GM18907 (cell line): ENCODE data around the gene RGS9.
"Not testable (repeated sequence)": the region's sequence is repeated elsewhere in the genome, so short reads cannot be mapped to it uniquely, and the experiment has no call there.

Experiments used
- ATAC-seq: cut with Tn5 transposase; IDR thresholded peaks from one replicate; pipeline ENCODE4 v1.9.1; 2021; ENCODE audit warnings: mild to moderate bottlenecking, moderate library complexity; ENCODE audit not compliant: unreplicated experiment

Gene RGS9

DNA sequence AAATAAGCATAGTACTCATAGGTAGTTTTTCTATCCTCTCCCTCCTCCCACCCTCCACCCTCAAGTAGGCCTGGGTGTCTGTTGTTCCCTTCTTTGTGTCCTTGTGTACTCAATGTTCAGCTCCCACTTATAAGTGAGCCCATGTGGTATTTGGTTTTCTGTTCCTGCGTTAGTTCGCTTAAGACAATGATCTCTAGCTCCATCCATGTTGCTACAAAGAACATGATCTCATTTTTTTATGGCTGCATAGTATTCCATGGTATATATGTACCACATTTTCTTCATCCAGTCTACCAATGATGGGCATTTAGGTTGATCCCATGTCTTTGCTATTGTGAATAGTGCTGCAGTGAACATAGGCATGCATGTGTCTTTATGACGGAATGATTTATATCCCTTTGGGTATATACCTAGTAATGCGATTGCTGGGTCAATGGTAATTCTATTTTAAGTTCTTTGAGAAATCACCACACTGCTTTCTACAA is 43.6 kb downstream of the RGS9 start:
- ATAC-seq: not testable (repeated sequence)

DNA sequence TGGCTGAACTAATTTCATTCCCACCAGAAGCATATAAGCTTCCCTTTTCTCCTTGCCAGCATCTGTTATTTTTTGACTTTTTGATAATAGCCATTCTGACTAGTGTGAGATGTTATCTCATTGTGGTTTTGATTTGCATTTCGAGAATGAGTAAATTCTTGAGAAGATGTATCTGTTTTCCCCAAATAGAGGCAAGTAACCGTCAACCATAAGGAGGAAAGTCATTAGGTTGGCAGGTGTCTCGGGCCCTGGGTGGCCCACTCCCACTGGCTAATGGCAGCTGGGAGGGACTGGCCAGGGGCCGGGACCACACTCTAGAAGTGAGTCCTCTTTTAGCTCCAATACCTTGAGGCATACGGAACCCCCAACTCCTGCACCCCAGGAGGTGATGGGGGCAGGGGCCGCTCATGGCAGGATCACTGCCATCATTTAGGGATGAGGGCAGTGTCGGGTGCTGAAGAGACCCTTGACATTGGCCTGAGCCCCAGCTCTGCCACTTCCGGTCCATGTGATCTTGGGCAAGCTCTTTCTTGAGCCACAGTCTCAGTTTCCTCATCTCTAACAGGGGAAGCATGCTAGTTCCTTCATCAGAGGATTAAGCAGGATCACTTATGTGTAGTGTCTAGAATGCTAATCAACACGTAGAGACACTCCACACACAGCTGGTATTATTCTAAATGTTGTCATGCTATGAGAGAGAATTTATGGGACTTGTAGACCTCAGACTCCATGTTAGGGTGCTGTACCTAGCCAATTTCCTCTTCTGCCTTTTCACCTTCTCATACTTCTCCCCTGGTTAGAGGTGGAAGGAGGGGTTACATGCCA is 44.3 kb downstream of the RGS9 start:
- peak; percentile 73 for ATAC-seq

DNA sequence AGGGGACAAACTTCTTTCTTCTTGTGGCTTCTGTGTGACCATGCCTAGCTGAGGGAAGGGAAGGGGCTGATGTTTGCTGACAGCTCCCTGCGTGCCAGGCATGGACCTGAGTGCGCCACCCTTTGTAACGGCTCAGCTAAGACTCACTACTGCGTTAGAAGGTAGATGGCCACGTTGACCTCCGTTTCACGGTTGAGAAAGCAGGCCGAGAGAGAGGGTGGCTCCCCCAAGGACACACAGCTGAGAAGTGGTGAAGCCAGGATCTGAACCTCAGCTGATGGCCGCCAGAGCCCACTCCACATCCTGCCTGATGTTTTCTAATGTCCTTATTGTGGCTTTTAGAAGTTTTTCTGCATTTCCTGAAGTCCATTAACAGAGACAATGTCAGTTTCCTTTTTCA is 45.1 kb downstream of the RGS9 start:
- peak; percentile 27 for ATAC-seq

DNA sequence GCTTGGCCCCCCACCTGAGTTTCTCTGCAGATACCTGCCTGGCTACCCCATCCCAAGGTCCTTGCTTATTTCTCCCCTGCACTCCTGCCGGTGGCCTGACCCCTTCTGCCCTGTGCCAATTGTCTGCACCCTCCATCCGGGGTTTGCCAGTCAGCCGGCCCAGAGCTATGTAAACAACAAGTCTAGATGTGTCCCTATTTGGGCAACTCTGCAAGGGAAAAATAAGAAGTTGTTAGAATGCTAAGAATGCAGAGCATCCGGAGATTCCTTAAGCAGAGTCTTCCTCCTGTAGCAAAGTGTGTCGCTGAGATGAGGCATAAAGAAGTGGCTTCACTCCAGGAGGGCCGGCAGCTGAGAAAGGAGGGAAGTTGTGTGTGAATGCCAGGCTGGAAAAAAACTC is 46.6 kb downstream of the RGS9 start:
- ATAC-seq: no peak

DNA sequence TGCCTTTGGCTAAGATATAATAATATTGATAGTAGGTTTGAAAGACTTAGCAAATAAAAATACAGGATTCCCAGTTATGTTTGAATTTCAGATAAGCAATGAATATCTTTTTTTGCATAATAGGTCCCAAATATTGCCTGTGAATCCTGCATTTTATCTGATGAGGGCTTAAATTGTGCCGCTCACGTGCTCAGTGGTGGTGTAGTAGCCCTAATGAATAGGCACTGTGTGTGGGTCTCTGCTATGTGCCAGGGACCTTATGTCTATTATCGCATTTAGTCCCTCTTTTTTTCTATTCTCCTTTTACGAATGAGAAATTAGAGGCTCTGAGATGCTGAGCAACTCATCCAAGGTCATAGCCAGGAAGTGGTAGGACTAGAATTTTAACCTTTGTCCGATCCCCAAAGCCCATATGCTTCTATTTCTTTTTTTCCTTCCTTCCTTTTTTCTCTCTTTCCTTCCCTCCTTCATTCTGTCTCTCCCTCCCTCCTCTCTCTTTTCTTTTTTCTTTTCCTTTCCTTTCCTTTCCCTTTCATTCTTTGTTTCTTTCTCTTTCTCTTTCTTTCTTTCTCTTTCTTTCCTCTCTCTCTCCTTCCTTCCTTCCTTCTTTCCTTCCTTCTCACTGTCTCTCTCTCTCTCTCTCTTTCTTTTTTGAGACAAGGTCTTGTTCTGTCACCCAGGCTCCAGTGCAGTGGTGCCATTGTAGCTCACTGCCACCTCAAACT is 47.2 kb downstream of the RGS9 start:
- no peak for ATAC-seq

DNA sequence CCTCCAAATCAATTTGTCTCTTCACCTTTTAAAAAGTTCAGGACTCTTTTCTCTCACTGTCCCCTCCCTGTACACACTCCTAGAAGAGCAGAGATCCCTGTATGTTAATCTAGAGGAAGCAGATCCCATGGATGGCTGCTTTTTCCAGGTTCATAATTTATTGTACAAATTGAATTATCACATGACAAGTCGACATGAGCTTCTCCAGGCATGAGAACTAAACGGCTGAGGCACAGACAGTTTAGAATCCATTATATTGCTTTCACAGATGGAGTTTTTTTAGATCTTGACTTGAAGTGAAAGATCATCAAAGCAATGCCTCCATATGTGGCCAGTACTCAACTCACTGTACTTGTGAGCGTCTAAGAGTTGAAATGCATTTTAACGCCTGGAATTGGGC is 47.9 kb downstream of the RGS9 start:
- no peak for ATAC-seq

DNA sequence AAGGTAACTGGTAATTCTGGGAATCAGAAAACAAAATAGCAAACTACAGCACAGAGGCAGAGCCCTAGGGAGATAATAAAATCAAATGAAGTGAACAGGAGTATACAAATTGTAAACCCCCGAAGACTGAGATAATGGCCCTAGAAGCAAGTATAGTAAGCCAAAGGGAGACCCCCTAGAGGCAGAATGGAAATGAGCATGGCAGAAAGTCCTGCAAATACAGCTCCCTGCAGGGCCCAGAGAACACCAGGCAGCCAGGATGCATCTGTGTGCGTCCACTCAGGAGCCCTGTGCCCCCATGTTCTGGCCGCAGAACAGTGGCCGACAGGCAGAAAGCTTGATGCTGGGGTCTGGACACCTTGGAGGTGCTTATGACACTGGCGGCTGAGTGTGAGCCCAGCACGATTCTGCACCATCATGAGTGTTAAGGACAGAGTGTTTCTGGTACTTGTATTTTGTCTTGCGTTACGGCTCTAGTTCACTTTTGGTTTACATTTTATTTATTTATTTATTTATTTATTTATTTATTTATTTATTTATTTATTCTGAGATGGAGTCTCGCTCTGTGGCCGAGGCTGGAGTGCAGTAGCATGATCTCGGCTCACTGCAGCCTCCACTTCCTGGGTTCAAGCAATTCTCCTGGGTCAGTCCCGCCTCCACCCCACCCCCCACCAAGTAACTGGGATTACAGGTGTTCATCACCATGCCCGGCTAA is 48.7 kb downstream of the RGS9 start:
- no peak for ATAC-seq

DNA sequence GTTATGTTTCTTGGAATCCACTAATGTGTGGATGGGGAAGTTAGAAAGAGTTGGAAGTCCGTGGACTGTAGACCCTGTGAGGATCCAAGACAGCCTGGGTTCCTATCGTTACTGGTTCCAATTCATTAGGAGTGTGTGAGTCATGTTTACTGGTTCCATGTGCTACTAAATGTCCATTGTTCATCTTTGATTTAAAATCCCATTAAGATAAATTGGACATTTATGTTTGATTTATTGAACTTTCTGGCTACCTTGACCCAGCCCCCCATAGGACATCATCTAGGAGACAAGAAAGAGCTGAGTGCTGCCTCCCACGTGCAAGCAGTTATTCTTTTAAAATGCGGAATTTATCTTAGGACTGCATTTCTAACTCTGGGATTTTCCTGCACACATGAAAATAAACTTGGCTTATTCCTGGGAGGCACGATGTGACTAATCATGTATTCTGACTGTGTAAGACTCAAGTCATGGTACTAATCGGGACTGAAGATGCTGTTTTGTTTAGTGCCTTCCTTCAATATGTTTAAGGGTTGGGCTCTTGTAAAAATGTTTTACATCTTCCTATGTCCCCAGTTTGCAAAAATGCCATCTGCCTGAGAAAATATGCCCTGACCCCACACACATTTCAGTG is 53.4 kb downstream of the RGS9 start:
- no peak for ATAC-seq

DNA sequence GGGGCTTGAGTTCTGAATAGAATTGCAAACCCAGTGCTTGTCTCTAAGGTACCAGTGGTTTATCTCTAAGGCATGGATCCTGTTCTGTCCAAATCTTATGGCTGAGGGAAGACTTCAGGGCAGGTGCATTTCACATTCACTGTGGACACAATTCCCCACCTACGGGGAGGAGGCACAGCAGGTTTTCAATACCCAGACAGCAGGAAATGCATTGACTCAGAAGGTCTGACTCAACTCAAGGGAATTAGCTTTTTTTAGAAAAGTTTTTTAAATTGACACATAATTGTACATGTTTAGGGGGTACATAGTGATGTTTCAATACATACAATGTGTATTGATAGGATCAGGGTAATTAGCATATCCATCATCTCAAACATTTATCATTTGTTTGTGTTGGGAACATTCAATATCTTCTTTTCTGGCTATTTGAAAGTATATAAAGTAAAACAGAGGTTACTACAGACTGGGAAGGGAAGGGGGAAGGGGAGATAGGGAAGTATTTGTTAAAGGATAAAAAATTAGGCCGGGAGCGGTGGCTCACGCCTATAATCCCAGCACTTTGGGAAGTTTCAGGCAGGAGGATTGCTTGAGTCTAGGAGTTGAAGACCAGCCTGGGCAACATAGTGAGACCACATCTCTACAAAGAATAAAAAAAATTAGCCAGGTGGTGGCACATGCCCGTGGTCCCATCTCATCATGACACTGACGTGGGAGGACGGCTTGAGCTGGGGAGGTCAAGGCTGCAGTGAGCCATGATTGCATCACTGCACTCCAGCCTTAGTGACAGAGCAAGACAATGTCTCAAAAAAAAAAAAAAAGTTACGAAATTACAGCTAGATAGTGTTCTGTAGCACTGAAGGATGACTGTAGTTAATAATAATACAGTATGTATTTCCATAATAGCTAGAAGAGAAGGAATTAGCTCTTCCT is 54.9 kb downstream of the RGS9 start:
- no peak for ATAC-seq

DNA sequence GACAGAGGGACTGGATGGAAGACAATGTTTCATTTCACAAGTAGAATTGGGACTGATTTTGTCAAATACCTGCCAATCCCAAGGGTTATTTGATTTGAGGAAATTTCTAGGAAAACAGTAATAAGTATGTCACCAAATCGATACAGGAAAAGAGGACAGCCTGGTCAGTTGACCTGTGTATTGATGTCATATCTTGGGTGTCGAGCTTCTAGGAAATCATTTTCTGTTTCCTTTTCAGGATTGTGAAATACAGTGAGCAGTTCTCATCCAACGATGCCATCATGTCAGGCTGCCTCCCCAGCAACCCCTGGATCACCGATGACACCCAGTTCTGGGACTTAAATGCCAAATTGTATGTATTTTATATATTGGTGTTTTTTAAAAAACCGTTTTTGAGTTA is 56.1 kb downstream of the RGS9 start:
- no peak for ATAC-seq

DNA sequence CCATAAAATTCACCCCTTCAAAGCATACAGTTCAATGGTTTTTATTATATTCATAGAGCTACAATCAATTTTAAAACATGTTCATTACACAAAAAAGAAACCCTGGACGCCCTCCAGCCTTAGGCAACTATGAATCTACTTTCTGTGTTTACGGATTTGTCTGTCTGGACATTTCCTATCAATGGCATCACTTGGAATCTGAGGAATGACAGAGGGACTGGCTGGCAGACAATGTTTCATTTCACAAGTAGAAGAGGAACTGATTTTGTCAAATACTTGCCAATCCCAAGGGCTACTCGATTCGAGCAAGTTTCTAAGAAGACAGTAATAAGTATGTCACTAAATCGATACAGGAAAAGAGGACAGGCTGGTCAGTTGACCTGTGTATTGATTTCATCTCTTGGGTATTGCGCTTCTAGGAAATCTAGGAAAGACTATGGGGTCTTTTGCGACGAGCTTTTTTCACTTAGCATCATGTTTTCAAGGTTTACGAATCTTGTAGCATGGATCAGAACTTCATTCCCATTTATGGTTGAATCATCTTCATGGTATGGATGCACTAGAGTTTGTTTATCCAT is 56.6 kb downstream of the RGS9 start:
- ATAC-seq: no peak

DNA sequence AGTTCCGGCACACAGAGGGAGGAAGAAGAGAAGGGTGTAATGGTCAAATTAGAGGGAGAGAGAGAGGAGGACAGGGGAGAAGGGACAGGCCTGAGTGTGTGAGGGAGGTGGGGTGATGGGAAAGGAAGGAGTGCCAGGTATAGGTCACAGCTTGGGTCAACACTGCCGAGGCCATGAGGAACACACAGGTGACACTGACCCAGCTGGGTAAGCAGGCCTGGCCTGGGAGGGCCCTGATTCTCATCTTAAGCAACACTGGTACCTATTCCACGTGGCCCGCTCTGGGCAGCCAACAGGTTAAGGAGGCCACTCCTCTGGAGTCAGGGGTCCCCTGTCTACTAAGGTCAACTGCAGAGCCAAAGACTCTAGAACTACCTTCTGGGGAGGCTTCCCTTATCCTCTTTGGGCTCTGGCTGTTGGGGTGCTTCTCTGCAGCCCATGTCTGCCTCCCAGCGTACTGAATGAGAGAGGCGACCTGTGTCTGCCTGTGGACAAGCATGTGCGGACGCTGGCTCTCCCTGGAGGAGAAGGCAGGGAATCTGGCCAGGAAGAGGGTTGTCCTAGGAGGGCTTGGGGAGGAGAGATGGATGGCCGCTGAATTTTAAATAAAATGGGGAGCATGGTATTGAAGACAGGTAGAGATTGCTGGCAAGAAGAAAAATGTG is 57.6 kb downstream of the RGS9 start:
- ATAC-seq: no peak

DNA sequence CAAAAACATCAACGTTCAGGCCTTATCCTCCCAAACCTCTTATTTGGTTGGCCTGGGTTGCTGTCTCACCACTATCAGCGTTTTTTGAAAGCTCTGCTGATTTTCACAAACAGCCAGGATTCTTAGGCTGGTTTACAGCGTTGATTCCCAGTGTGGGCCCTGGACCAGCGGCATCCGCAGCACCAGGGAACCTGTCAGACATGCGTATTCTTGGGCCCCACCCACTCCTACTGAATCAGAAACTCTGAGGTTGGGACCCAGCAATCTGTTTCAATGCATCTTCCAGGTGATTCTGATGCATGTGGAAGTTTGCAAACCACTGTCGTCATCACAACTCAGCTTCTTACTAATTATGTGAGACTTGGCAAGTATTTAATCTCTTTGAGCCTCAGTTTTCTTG is 58.5 kb downstream of the RGS9 start:
- ATAC-seq: no peak

DNA sequence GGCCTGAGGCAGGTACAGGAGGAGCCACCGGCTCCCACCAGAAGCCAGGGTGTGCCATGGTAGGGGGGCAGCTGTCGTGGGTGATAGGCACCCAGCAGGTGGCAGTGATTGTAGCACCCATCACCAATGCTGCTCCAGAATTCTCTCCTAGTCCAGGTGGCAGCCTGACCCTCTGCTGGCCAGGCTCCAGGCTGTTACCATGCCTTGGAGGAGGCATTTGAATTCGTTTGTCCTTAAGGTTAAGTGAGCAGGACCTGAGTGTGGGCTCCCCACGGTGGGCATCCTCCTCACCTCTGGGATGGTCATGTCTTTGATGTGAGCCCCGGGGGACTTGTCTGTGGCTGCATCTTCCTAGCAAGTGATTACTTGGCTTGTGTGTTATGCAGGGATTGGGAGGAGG is 59.4 kb downstream of the RGS9 start:
- ATAC-seq: no peak

DNA sequence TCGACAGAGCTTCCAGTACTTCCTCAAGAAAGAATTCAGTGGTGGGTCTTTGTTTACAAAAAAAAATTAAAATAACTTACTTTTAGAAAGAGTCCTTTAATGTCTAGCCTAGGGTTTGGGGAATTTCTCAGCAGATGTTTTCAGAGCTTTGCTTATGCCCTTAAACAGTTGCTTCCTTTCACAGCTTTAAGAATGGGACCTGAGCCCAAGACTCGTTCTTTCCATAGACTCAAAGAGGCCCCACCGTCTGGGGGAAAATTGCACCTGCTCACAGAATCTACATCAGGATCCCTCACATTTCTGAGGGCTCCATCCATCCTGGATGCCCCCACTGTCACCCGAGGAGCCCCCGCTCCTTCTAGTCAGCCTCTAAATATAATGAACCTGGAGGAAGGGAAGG is 60.0 kb downstream of the RGS9 start:
- ATAC-seq: no peak

DNA sequence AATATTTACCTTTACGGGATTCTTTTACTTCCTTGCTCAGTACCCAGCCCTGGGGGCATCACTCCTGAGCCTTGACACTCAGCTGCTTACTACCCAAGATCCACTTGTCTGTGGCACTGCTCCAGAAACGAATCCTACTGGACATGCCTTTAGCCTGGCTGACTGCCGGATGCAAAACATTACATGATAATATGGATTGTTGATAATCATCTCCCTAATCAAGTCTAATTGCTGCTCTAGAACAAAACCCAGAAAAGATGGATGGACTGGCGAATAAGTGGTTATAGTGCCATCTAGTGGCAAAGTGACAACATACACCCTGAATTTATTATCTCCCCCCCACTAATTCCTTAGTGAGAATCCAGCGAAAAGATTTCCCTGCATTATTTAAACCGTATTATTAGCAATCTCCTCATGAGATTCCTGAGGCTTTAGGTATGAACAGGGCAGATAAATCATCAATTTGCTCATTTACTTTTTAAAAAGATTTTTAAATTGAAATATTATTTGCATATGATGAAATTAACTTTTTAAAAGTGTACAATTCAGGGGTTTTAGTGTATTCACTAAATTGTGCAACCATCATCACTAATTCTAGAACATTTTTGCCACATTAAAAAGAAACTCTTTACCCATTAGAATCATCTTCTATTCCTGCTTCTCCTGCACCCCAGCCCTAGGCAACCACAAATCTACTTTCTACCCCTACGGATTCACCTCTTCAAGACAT is 61.6 kb downstream of the RGS9 start:
- no peak for ATAC-seq

DNA sequence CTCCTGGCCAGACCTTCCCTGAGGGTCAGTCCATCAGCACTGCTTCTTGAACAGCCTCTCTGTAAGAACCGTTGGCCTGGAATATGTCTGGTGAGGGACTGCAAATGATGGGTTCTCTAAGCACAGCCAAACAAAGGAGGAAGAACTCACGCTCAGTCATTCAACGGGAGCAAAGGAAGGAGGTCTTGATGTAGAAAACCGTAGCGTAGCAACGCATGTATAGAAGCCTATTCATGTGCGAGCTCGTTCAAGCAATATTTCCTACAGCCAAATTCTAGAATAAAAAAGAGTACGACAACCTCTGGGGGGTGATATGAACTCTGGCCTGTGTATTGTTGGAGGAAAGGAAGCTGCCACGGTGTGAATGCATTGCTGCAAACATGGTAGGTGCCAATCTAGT is 64.2 kb downstream of the RGS9 start:
- ATAC-seq: no peak

DNA sequence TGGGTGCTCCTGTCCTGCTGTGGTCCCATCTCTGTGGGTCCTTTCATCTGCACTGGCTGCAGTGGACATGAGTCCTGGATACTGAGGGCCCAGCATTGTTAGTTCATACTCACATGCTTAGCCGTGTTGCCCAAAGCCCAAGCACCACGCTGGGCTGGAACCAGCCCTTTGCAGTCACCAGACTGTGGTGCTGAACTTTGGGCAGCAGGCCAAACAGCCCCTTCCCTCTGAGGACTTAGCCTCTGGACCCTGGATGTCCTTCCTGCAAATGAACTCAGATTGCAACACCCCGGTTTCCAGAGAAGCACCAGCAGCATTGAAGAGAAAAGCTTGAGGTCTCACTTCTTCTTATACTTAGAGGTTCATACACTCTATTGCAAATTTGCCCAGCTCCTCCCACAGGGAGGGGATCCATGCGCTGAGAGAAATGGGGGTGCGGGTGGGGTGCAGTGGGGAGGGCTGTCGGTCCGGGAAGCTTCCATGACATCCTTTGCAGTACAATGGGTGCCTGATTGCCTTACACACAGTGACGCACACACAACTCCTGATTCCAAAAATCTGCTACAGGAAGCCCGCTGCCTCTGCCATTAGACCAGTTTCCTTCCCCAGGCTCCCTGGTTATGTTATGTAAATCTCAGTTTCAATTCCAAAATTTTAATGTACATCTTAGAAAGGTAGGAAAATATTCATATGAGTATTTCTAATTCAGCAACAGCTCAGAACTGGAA is 65.8 kb downstream of the RGS9 start:
- ATAC-seq: no peak
